ENCODE data around the gene AGXT2. TPM values are rescaled to one million over a fixed set of nuclear protein-coding genes. Genes with fewer than 3 reads are reported as not detected.

AGXT2 gene
- total RNA-seq, 1 experiment from 2014 or later, result not detected

DNA sequence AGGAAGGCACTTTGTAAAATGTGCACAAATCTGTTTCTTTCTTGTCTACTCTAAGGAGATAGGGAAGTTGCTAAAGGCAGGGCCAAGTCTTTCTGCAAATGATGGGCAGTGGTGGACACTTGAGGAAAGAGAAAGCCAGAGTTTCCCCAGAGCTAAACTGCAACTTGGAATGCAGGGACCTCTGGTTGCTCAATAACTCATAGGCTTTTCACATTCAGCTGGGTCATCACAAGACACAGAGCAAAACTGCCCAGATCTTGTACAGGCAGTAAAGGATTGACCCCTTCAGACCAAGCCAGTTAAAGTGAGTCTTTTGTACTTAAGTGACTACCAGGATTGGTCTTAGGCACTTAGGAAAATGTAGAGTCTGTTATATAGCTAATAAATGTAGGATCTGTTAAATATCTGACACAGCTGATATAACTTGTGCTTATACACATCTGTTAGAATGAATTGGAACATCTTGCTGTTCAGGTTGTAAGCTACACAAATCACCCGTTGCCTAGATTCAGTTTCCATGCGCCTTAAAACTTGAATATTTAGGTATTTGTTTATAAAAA is 13.5 kb upstream of the AGXT2 start:
- Histone ChIP-seq H3K36me3 (ENCODE audit: control insufficient read depth in 1 of 2, insufficient read depth in 2 of 2, low read length in 2 of 2) (no peaks in the 10 kb centered on the region), H3K9ac (ENCODE audit: low read length) (no peak overlapping the region), H3K9me3 (ENCODE audit: control insufficient read depth in 1 of 2, insufficient read depth in 1 of 2, low read depth in 1 of 2, low read length in 2 of 2) (no peaks in the 10 kb centered on the region), H3K79me2 (ENCODE audit: insufficient read depth, low read length) (no peaks in the 10 kb centered on the region), H3K4me1 (ENCODE audit: control insufficient read depth in 1 of 2, insufficient read depth in 2 of 2, low read length in 2 of 2) (no peaks in the 10 kb centered on the region), H2AFZ (ENCODE audit: low read depth, low read length, poor library complexity, severe bottlenecking) (no peak overlapping the region), H3K4me2 (ENCODE audit: low read length) (no peak overlapping the region), H3K9me2 (ENCODE audit: insufficient read depth) (no peaks in the 10 kb centered on the region), H3K27me3 (ENCODE audit: insufficient read depth, low read length) (peaks cover 47% of the 10 kb centered on the region), H3K27ac (ENCODE audit: low read depth, low read length) (no peak overlapping the region), H3K4me3 (replicated peaks in 1 of 2; ENCODE audit: low read depth in 1 of 2, low read length in 2 of 2) (no peak overlapping the region), H4K20me1 (ENCODE audit: insufficient read depth) (no peaks in the 10 kb centered on the region)
- POLR2A ChIA-PET, result no interaction called here
- CTCF ChIA-PET, result no interaction called here
- ATAC-seq (no peak), DNase-seq (ENCODE audit: low read depth, low spot score) (no peak)
- RAD21 ChIA-PET (ENCODE audit: low non-redundant PET in 1 of 2, low total read pairs in 2 of 2, uncharacterized antibody in 2 of 2, unreplicated experiment in 2 of 2), result no interaction called here
- TF ChIP-seq ZFX (IDR thresholded peaks at IDR 0.05) (no peak), ATF3 (IDR thresholded peaks at IDR 0.05) (no peak), CEBPB (IDR thresholded peaks at IDR 0.05; ENCODE audit: low read depth) (no peak), POLR2A (IDR thresholded peaks at IDR 0.05; ENCODE audit: borderline replicate concordance, extremely low read depth, insufficient read depth, insufficient read length) (no peak), EZH2 (IDR thresholded peaks at IDR 0.05) (no peak), ZNF274 (IDR thresholded peaks at IDR 0.05; ENCODE audit: low read depth, low read length) (no peak)
- intact Hi-C loops (cut with micrococcal nuclease), result no loop called here
- BruUV-seq (replicated peaks), result no TSS peak

- no peaks in the 10 kb centered on the region for H3K36me3 ChIP-seq (ENCODE audit: control insufficient read depth in 1 of 2, insufficient read depth in 2 of 2, low read length in 2 of 2)
- H3K4me3 ChIP-seq (replicated peaks in 1 of 2; ENCODE audit: low read depth in 1 of 2, low read length in 2 of 2), result no peak overlapping the region
- intact Hi-C loops (cut with micrococcal nuclease), result no loop called here
- BruUV-seq (replicated peaks), result no TSS peak
- no peaks in the 10 kb centered on the region for H3K4me1 ChIP-seq (ENCODE audit: control insufficient read depth in 1 of 2, insufficient read depth in 2 of 2, low read length in 2 of 2)
- no peak overlapping the region for H2AFZ ChIP-seq (ENCODE audit: low read depth, low read length, poor library complexity, severe bottlenecking)
- H3K9ac ChIP-seq (ENCODE audit: low read length), result no peak overlapping the region
- ATAC-seq (no peak), DNase-seq (ENCODE audit: low read depth, low spot score) (no peak)
- H3K9me3 ChIP-seq (ENCODE audit: control insufficient read depth in 1 of 2, insufficient read depth in 1 of 2, low read depth in 1 of 2, low read length in 2 of 2), result no peaks in the 10 kb centered on the region
- CTCF ChIA-PET, result no interaction called here
- POLR2A ChIA-PET, result no interaction called here
- H3K79me2 ChIP-seq (ENCODE audit: insufficient read depth, low read length), result no peaks in the 10 kb centered on the region
- no peak for TF ChIP-seq SP1 (IDR thresholded peaks at IDR 0.05; ENCODE audit: low read depth)
- no peak for TF ChIP-seq EZH2 (IDR thresholded peaks at IDR 0.05)
- TF ChIP-seq, protein P1, sequence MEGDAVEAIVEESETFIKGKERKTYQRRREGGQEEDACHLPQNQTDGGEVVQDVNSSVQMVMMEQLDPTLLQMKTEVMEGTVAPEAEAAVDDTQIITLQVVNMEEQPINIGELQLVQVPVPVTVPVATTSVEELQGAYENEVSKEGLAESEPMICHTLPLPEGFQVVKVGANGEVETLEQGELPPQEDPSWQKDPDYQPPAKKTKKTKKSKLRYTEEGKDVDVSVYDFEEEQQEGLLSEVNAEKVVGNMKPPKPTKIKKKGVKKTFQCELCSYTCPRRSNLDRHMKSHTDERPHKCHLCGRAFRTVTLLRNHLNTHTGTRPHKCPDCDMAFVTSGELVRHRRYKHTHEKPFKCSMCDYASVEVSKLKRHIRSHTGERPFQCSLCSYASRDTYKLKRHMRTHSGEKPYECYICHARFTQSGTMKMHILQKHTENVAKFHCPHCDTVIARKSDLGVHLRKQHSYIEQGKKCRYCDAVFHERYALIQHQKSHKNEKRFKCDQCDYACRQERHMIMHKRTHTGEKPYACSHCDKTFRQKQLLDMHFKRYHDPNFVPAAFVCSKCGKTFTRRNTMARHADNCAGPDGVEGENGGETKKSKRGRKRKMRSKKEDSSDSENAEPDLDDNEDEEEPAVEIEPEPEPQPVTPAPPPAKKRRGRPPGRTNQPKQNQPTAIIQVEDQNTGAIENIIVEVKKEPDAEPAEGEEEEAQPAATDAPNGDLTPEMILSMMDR (IDR thresholded peaks at IDR 0.05 in 2 of 3, conservative IDR thresholded peaks at IDR 0.05 in 1 of 3; ENCODE audit: borderline replicate concordance in 1 of 3, insufficient read depth in 1 of 3, low read depth in 2 of 3, low read length in 2 of 3), result no peak
- TF ChIP-seq EGR1 (IDR thresholded peaks at IDR 0.05; ENCODE audit: low read depth), result no peak
- TF ChIP-seq RAD21 (IDR thresholded peaks at IDR 0.05; ENCODE audit: low read depth), result no peak
- TF ChIP-seq FOSL1 (IDR thresholded peaks at IDR 0.05; ENCODE audit: low read depth), result no peak
- no peak for TF ChIP-seq YY1 (IDR thresholded peaks at IDR 0.05; ENCODE audit: extremely low read depth, insufficient replicate concordance, low read depth, low read length)
- TF ChIP-seq, protein P2, sequence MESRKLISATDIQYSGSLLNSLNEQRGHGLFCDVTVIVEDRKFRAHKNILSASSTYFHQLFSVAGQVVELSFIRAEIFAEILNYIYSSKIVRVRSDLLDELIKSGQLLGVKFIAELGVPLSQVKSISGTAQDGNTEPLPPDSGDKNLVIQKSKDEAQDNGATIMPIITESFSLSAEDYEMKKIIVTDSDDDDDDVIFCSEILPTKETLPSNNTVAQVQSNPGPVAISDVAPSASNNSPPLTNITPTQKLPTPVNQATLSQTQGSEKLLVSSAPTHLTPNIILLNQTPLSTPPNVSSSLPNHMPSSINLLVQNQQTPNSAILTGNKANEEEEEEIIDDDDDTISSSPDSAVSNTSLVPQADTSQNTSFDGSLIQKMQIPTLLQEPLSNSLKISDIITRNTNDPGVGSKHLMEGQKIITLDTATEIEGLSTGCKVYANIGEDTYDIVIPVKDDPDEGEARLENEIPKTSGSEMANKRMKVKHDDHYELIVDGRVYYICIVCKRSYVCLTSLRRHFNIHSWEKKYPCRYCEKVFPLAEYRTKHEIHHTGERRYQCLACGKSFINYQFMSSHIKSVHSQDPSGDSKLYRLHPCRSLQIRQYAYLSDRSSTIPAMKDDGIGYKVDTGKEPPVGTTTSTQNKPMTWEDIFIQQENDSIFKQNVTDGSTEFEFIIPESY (IDR thresholded peaks at IDR 0.05; ENCODE audit: extremely low read depth, insufficient replicate concordance, low read length), result no peak
- no peak for TF ChIP-seq JUND (IDR thresholded peaks at IDR 0.05)
- TF ChIP-seq TCF7L2 (IDR thresholded peaks at IDR 0.05; ENCODE audit: borderline replicate concordance, extremely low read depth, insufficient read depth, insufficient read length), result no peak
- TF ChIP-seq CEBPB (IDR thresholded peaks at IDR 0.05; ENCODE audit: low read depth), result no peak
- no peak for TF ChIP-seq EZH2phosphoT487 (IDR thresholded peaks at IDR 0.05; ENCODE audit: borderline replicate concordance)
- TF ChIP-seq SIN3A (IDR thresholded peaks at IDR 0.05; ENCODE audit: low read depth), result no peak
- TF ChIP-seq CBX3 (IDR thresholded peaks at IDR 0.05; ENCODE audit: low read depth), result no peak
- no peak for TF ChIP-seq ZNF274 (IDR thresholded peaks at IDR 0.05; ENCODE audit: low read depth, low read length)
- H3K9me2 ChIP-seq (ENCODE audit: insufficient read depth), result no peaks in the 10 kb centered on the region
- H3K27ac ChIP-seq (ENCODE audit: low read depth, low read length), result no peak overlapping the region
- no peaks in the 10 kb centered on the region for H4K20me1 ChIP-seq (ENCODE audit: insufficient read depth)
- H3K27me3 ChIP-seq (ENCODE audit: insufficient read depth, low read length), result peaks cover 54% of the 10 kb centered on the region
- H3K4me2 ChIP-seq (ENCODE audit: low read length), result no peak overlapping the region
- RAD21 ChIA-PET (ENCODE audit: low non-redundant PET in 1 of 2, low total read pairs in 2 of 2, uncharacterized antibody in 2 of 2, unreplicated experiment in 2 of 2), result no interaction called here
Measured at GRCh38 chr5:35060236-35060635, 12.5 kb upstream of the AGXT2 start.

Data from HCT116 (cell line).